ENCODE data around the gene CCDC117.

The CCDC117 gene

DNA sequence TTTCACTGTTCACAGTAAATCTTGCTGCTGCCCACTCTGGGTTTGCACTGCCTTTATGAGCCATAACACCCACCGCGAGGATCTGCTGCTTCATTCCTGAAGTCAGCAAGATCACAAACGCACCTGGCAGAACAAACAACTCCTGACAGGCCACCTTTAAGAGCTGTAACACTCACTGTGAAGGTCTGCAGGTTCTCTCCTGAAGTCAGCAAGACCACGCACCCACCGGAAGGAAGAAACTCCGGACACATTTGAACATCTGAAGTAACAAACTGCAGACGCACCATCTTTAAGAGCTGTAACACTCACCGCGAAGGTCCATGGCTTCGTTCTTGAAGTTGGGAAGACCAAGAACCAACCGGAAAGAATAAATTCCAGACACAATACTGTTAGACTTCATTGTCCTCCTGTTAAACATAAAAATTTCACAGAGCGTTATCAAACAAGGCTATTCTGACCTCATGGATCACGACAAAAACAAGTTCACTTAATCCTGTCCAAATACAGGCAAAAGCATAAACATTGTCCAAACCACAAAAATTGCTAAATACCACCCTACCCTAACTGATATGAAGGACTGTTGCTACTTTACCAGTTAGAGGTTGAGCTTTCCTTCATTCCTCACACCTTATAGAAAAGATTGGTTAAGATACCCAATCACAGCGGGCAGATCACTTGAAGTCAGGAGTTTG is 3.0 kb upstream of the CCDC117 start:
- in situ Hi-C loops (cut with MboI; ENCODE audit: low sequenced_read_pairs) = no loop called here

DNA sequence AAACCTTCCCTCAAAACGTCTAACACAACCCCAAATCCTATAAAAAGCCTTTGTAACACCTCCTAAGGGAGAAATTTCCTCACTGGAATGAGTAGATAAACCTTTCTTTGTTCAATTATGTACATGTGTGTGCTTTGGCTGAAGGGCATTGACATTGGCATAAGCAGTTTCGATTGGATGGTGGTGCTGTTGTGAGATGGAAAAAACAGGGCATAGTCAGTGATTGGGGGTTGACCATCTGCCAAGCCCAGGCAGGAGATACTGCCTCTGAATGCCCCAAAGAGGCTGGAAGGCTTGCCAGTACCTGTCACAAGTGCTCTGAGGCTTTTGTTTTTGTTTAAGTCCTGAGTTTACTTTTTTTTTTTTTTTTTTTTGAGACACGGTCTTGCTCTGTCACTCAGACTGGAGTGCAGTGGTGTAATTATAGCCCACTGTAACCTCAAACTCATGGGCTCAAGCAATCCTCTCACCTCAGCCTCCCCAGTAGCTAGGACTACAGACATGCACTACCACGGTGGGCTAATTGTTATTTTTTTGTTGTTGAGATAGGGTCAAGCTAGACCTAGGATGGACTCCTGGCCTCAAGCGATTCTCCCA is 1.2 kb upstream of the CCDC117 start:
- in situ Hi-C loops (cut with MboI; ENCODE audit: low sequenced_read_pairs) = no loop called here

DNA sequence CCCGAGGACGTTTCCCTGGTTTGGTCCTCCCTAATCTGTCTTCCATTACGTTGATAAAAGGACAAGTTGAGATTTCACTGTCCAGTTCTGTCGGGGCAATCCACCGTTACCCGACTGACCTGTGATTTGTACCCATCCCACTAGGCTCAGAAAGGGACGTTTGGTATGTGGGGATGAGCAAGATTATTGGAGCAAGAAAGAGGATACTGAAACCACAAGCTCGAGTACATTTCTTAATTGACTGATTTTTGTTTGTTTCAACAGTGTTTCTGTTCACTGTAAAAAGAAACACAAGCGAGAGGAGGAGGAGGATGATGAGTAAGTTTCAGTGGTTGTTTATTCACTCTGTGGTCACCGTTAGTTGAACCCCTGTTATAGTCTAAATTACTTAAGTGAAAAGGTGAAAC is 969 bp downstream of the CCDC117 start:
- in situ Hi-C loops (cut with MboI; ENCODE audit: low sequenced_read_pairs) = no loop called here

DNA sequence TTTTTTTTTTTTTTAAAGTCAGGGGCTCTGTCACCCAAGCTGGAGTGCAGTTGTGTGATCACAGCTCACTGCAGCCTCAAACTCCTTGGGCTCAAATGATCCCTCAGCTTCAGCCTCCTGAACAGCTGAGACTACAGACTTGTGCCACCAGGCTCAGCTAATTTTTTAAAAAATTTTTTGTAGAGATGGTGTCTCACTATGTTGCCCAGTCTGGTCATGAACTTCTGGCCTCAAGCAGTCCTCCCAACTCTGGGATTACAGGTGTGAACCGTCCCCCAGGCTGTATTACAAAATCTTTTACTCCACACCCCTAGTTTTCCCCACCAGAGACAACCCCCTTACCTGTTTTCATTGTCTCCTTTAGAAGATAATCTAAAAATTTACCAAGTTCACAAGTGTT is 1.9 kb downstream of the CCDC117 start:
- in situ Hi-C loops (cut with MboI; ENCODE audit: low sequenced_read_pairs) = no loop called here

DNA sequence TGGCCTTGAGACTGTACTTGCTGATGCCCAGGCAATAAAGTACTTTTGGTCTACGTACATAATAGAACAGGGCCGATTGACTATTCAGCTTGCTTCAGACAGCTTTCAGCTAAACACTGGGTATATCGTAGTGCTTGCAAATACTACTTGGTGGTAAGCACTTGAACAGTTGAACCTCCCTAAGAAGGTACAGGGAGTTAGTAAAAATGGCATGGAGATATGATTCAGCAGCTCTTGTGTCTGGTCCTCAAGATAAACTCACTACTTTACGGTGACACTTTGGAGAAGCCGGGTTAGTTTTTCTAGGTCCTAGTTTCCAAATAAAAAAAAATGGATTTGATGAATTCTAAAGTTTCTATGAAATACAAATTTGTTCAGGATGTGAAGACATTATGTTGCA is 7.3 kb downstream of the CCDC117 start:
- in situ Hi-C loops (cut with MboI; ENCODE audit: low sequenced_read_pairs) = no loop called here

DNA sequence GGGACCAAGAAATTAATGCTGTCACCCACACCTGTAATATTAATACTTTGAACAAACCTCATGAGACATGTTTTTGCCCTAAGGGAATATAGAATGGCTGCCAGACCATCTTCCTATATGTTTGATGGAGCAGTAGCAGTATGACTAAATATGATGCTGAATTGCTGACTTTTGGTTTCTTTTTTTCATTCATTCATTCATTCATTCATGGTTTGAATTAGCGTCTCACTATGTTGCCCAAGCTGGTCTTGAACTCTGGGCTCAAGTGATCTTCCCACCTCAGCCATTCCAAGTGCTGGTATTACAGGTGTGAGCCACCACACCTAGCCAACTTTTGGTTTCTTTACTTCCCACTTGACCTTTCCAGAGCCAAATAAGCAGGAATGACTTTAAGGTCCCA is 7.8 kb downstream of the CCDC117 start:
- in situ Hi-C loops (cut with MboI; ENCODE audit: low sequenced_read_pairs) = no loop called here

DNA sequence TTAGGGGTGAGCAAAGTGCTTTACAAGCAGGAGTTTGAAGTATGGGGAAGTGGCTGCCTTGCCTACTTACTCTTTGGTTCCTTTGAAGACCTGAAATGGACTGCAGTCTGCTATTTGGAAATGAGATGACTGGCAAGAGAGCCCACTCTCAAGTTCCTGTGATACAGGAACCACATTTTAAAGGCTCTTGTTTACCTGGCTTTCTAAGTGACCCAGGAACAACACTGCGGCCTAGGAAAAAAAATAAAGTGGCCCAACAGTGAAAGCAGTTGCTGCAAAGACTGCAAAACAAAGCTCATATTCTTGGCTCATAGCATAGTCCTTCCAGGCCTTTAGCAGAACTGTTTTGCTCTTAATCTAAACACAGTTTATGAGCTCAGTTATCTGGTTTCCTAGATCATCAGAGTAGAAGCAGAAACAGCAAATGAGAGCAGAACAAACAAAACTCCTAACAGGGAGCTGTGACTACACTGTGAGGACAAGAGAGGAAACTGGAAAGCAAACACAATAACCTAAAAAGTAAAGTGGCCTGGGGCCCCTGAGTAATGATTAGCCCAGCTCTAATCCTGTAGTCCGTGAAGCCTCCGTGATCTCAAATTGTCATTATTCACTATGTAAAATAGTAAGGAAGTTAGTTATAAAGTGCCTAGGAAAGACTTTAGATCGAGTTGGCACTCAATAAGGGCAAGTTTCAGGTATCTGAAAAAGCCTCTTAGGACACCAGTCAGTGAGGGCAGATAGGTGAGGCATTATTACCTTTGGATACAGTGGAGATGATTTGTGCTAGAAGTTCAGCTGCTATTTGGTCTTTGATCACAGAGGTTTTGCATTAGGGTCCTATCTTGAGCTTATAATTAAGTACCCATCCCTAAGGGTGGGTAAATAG is 11.5 kb downstream of the CCDC117 start:
- in situ Hi-C loops (cut with MboI; ENCODE audit: low sequenced_read_pairs) = no loop called here

DNA sequence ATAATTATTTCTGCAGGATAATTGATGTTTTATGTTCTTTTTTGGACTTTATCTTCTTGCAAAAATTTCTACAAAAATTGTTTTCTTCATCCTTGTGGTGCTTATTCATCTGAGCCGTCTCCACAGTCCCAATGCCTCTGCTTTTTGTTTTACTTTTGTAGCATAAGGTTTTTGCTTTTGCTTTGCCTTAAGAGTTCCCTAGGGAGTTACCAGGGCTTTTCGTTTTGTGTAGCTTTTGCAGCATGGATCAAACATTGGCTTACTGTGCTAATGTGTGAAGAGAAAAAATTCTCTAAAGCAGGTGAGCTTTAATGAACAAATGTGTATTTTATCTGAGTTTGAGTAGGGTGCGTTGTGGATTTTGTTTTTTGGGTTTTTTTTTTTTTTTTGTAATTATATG is 16.1 kb downstream of the CCDC117 start:
- in situ Hi-C loops (cut with MboI; ENCODE audit: low sequenced_read_pairs) = no loop called here

DNA sequence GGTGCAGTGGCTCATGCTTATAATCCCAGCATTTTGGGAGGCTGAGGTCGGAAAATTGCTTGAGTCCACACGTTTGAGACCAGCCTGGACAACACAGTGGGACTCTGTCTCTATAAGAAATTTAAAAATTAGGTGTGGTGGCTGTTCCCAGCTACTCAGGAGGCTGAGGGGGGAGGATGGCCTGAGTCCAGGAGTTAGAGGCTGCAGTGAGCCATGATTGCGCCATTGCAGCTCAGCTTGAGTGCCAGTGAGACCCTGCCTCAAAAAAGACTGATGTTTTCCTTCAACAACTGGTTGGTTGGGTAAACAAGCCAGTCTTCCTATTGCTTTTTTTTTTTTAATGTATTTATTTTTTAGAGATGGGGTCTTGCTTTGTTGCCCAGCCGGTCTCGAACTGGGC is 18.6 kb downstream of the CCDC117 start:
- in situ Hi-C loops (cut with MboI; ENCODE audit: low sequenced_read_pairs) = no loop called here

DNA sequence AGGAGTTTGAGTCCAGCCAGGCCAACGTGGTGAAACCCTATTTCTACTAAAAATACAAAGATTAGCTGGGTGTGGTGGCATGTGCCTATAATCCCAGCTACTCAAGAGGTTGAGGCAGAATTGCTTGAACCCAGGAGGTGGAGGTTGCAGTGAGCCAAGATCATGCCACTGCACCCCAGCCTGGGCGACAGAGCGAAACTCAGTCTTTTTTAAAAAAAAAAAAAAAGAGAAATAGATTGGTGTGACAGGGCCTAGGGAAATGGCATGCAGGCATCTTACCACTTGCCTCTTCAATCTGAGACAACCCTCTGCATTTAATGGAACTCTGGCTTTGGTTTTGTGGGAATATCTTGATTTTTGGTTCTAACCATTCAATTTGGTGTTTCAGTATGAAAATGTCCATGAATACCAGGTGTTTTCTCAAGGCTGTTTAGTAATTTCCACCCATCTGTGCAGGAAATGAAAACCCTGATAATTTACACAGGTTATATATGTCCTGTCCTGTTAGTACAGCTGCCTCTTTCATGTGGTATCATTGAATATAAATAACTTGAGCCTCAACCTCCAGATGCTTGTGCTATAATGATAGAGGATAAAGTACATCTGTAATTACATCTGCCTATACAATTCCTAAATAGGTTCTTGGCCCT is 19.5 kb downstream of the CCDC117 start:
- in situ Hi-C loops (cut with MboI; ENCODE audit: low sequenced_read_pairs) = no loop called here

DNA sequence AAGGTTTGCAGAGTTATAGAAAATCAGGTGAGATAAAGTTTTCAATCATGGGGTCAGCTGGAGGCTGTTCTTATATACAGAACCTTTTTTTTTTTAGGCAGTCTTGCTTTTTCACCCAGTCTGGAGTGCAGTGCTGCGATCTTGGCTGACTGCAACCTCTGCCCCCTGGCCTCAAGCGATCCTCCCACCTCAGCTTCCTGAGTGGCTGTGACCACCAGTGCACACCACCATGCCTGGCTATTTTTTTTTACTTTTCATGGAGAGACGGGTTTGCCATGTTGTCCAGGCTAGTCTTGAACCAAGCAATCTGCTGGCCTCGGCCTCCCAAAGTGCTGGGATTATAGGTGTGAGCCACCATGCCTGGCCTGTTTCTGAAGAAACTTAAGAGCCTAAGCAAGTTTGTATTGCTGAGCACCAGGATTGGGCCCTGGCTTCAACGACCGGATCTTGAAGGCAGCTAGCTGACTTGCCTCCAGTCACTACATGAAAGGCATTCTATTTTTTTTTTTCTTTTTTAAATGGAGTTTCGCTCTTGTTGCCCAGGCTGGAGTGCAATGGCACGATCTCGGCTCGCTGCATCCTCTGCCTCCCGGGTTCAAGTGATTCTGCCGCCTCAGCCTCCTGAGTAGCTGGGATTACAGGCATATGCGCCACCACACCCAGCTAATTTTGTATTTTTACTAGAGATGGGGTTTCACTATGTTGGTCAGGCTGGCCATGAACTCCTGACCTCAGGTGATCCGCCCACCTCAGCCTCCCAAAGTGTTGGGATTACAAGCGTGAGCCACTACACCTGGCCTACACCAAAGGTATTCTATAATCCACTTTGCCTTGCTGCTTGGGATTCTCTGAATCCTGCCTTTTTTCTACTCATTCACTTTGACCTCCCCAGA is 20.2 kb downstream of the CCDC117 start:
- in situ Hi-C loops (cut with MboI; ENCODE audit: low sequenced_read_pairs) = no loop called here

DNA sequence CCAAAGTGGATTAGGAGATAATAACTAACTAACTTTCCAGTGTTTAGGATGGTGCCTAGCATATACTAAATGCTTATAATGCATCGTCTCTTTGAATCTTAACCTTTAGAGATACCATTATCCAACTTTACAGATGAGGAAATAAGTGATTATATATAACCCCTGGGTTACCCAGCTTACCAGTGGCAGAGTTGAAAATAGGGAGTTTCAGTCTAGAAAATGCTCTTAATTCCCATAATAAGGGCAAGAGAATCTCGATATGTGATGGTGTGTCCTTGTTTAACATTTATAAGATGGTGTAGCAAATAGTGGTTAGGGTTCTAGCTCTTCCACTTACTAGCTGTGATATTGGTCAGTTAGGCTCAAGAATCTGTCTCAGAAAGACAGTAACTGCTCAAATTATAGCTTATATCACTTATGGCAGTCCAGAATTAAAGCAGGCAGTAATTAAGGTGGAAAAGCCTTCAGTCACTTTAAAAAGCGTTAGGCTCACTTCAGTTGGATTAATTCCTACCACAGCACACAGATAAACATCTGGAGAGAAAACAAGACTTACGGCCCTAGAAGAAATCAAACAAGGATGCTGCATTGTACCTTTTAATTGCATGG is 21.6 kb downstream of the CCDC117 start:
- in situ Hi-C loops (cut with MboI; ENCODE audit: low sequenced_read_pairs) = no loop called here

DNA sequence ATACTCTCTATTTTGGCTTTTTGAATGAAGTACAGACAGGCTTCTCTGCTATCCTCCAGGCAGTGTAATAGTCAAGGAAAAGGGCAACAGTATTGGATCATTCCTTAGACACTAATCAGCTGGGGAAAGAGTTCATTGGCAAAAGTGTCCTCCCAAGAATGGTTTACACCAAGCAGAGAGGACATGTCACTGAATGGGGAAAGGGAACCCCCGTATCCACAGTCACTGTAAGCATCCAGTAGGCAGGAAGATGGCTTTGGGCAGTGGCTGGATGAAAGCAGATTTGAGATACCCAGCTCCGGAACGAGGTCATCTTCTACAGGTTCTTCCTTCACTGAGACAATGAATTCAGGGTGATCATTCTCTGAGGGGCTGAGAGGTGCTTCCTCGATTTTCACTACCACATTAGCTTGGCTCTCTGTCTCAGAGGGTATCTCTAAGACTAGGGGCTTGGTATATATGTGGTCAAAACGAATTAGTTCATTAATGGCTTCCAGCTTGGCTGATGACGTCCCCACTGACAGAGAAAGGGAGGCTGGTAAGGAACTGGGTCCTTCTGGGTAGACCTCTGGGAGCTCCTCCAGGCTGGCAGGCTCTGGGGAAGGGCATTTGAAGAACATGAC is 22.7 kb downstream of the CCDC117 start:
- in situ Hi-C loops (cut with MboI; ENCODE audit: low sequenced_read_pairs) = no loop called here

DNA sequence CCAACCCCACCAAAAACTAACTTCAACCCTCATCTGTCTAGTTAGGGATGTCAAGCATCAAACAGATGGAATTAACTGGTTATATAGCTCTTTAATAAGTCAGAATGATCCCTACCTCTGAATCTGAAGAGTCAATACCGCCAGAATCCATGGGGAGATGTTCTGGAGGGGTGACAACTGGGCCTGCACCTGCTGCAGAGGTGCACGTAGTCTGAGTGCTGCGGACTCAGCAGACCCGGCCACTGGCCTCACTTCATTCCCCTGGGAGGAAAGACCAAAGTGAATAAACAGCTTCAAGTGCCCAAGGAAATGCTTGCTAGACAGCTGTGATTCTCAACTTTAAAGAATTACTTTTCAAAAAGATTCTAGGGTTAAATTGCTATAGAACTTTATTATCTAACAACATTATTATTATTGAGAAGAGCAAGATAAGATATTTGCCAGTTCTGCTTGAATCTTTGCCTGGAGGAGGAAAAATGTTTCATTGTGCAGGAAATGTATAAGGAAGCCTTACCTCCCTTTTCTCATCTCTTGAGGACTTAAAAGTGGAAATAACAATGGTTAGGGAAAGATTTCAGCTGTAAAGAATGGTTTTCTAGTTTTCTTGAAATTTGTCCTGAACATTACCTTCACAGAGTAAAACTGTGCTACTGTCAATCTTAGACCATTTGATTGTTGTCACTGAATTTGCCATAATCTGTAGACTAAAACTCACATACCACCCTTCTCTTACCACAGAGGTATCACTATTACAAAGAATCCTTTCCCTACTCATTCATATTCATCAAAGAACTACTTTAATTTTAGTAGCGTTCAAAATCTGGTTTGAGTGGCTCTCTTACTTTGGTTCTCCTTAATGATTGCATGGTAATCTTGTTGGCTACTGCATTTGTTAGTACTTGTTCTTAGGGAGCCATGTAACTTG is 23.7 kb downstream of the CCDC117 start:
- in situ Hi-C loops (cut with MboI; ENCODE audit: low sequenced_read_pairs) = no loop called here

DNA sequence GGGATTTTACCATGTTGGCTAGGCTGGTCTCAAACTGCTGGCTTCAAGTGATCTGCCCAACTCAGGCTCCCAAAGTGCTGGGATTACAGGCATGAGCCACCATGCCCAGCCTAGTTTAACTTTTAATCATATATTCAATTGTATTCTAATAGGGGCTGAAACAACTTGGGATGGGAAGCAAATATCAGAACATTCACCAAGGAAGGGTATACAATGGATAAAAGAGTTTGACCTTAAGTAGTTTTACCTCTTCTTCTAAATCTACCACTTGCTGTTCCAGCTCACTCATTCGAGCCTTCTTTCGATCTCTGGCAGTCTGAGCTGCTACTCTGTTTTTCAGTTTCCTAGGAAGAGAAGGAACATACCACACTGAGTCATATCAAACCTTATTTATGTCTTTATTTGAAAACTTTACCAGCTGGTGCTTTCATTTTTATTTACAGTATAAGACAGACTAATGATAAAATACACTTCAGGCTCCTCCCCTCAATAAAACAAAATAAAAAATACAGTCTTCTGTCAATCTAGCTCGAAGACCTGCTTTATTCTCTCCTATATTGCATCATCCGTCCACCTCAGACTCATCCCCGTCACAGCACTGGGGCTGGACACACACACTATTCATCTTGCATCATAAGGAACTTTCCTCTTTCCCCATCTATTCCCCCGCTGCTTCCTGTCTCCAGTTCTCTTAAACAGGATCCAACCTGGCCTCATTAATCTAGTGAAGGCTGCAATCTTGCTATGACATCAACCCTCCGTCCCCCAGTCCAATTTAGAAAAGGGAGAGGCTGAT is 26.5 kb downstream of the CCDC117 start:
- in situ Hi-C loops (cut with MboI; ENCODE audit: low sequenced_read_pairs) = no loop called here

DNA sequence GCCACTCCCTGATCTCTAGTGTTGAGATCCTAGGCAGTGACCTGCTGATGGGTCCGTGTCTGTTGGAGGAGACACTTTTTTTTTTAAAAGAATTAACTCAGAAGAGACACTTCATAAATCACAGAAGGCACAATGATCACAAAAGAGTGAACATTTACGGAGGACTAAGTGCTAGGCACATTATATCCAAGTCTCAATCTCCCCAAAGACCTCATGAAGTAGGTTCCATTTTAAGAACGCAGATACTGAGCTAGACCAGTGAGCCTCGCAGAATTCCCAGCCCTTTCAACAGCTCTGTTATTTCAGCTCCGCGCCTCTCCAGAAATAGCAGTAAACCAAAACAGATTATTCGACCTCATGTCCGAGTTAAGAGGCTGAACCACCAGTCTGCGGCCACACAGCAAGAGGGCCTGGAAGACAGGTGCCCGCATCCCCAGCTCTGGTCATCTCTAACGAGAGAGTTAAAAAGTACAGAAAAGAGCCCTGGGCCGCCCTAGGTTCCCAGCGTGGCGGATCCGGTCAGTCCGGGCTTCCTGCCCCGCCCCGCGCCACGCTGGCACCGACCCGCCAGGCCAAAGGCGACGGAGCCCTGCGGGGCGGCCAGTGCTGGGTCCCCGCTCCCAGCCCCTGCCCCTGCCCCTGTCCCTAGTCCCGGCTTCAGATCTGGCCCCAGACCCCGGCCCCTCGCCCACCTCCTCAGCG is 27.3 kb downstream of the CCDC117 start:
- in situ Hi-C loops (cut with MboI; ENCODE audit: low sequenced_read_pairs) = no loop called here

Data from HL-60/S4 (cell line).